ENCODE results near the gene TMPRSS7.

GRCh38 chr3:112042842-112043280 is 8.3 kb downstream of the TMPRSS7 start:
- TF ChIP-seq CTCF (IDR thresholded peaks at IDR 0.05) (no peak), POLR2AphosphoS5 (IDR thresholded peaks at IDR 0.05) (no peak)

Data from esophagus muscularis mucosa (tissue), 3 donors.